Peyer's patch (tissue), 4 donors: ENCODE measurements around the gene ADTRP. TPM values are rescaled to one million over a fixed set of nuclear protein-coding genes. Genes with fewer than 3 reads are reported as not detected.

Experiments
- DNase-seq, 3 donors: peaks; one replicate each; pipeline ENCODE4 v3.0.0-alpha.2; 2017 to 2019
- H3K27ac ChIP-seq, 4 donors: fragments of 200-600 bp; sonication (generic); one replicate each; pipeline ENCODE4 v1.5.1; 2016 to 2019
- H3K27me3 ChIP-seq, 2 donors: fragments of 200-600 bp; sonication (generic); one replicate each; pipeline ENCODE4 v1.5.1; 2019
- H3K36me3 ChIP-seq, 3 donors: fragments of 200-600 bp; sonication (generic); one replicate each; pipeline ENCODE4 v1.5.1; 2016 to 2019
- H3K4me1 ChIP-seq, 4 donors: fragments of 200-600 bp; sonication (generic); one replicate each; pipeline ENCODE4 v1.5.1; 2016 to 2019
- H3K4me3 ChIP-seq, 4 donors: fragments of 200-600 bp; sonication (generic); 1 replicate in 3 of 4; 2 replicates in 1 of 4; pipeline ENCODE4 v1.5.1; 2016 to 2019; ENCODE audit warnings: mild to moderate bottlenecking in 1 of 4
- H3K9me3 ChIP-seq, 4 donors: fragments of 200-600 bp; sonication (generic); one replicate each; pipeline ENCODE4 v1.5.1; 2016 to 2019; ENCODE audit warnings: mild to moderate bottlenecking in 1 of 4
- CTCF ChIP-seq, 6 experiments: fragments of 450-650 bp in 4 of 6; fragments of 200-600 bp in 2 of 6; sonication (generic) in 1 of 6; IDR thresholded peaks; one replicate each; pipeline ENCODE4 v1.5.1; 2017 to 2019; ENCODE audit warnings: antibody characterized with exemption in 6 of 6, mild to moderate bottlenecking in 3 of 6, moderate library complexity in 1 of 6
- POLR2A ChIP-seq, 2 donors: fragments of 450-650 bp; IDR thresholded peaks; one replicate each; pipeline ENCODE4 v1.5.1; 2017; ENCODE audit warnings: antibody characterized with exemption in 2 of 2, mild to moderate bottlenecking in 2 of 2, moderate library complexity in 2 of 2
- total RNA-seq, 4 donors: library from RNA; depleted of rRNA; stranded (reverse); fragments of >200 nt; gene quantifications; one replicate each; pipeline ENCODE4 v1.1.0, GENCODE V29; 2016

The ADTRP gene
- total RNA-seq, 4 donors from 2014 or later, result 33.8 to 187 (median 133) TPM

- no peaks in the 10 kb centered on the region for H3K36me3 ChIP-seq
- no peak for TF ChIP-seq CTCF (IDR thresholded peaks at IDR 0.05)
- TF ChIP-seq POLR2A (IDR thresholded peaks at IDR 0.05), result no peak
- peaks cover 0 to 33% (median 7%) of the 10 kb centered on the region in 4 donors for H3K4me1 ChIP-seq
- H3K27me3 ChIP-seq, result no peaks in the 10 kb centered on the region
- H3K9me3 ChIP-seq, result no peaks in the 10 kb centered on the region
- no peak for DNase-seq
- H3K4me3 ChIP-seq, result no peak overlapping the region
- H3K27ac ChIP-seq, result no peak overlapping the region
These were observed 19.7 kb downstream of the ADTRP start for GRCh38 chr6:11758878-11759277.

- H3K4me3 ChIP-seq, result no peak overlapping the region
- H3K4me1 ChIP-seq, result peaks cover 0 to 20% (median 2%) of the 10 kb centered on the region in 4 donors
- H3K27ac ChIP-seq, result no peak overlapping the region
- H3K9me3 ChIP-seq, result no peaks in the 10 kb centered on the region
- no peak for DNase-seq
- TF ChIP-seq POLR2A (IDR thresholded peaks at IDR 0.05) (no peak), CTCF (IDR thresholded peaks at IDR 0.05) (no peak)
- H3K27me3 ChIP-seq, result no peaks in the 10 kb centered on the region
- no peaks in the 10 kb centered on the region for H3K36me3 ChIP-seq
These were observed 21.9 kb downstream of the ADTRP start for GRCh38 chr6:11756726-11757125.

GRCh38 chr6:11756292-11756691 lies 22.3 kb downstream of the ADTRP start:
- Histone ChIP-seq H3K36me3 (no peaks in the 10 kb centered on the region), H3K27ac (no peak overlapping the region), H3K27me3 (no peaks in the 10 kb centered on the region), H3K4me3 (no peak overlapping the region), H3K4me1 (peaks cover 0 to 24% (median 2%) of the 10 kb centered on the region in 4 donors), H3K9me3 (no peaks in the 10 kb centered on the region)
- TF ChIP-seq POLR2A (IDR thresholded peaks at IDR 0.05) (no peak), CTCF (IDR thresholded peaks at IDR 0.05) (no peak)
- no peak for DNase-seq

- DNase-seq, result no peak
- no peaks in the 10 kb centered on the region for H3K36me3 ChIP-seq
- TF ChIP-seq POLR2A (IDR thresholded peaks at IDR 0.05) (no peak), CTCF (IDR thresholded peaks at IDR 0.05) (no peak)
- no peak overlapping the region for H3K27ac ChIP-seq
- H3K4me1 ChIP-seq, result peaks cover 0 to 23% (median 0%) of the 10 kb centered on the region in 4 donors
- H3K27me3 ChIP-seq, result no peaks in the 10 kb centered on the region
- no peak overlapping the region for H3K4me3 ChIP-seq
- H3K9me3 ChIP-seq, result no peaks in the 10 kb centered on the region
These were observed 22.9 kb downstream of the ADTRP start for GRCh38 chr6:11755725-11756124.

GRCh38 chr6:11754625-11755271 lies 23.9 kb downstream of the ADTRP start:
- no peaks in the 10 kb centered on the region for H3K27me3 ChIP-seq
- H3K36me3 ChIP-seq, result no peaks in the 10 kb centered on the region
- no peak for TF ChIP-seq CTCF (IDR thresholded peaks at IDR 0.05)
- no peak for TF ChIP-seq POLR2A (IDR thresholded peaks at IDR 0.05)
- no peak for DNase-seq
- peaks cover 0 to 20% (median 0%) of the 10 kb centered on the region in 4 donors for H3K4me1 ChIP-seq
- H3K9me3 ChIP-seq, result no peaks in the 10 kb centered on the region
- no peak overlapping the region for H3K4me3 ChIP-seq
- H3K27ac ChIP-seq, result peak overlapping the region in 3 of 4 donors; percentile 4 to 15 (median 11)
